H9 (cell line): ENCODE measurements around the gene KANK2. TPM values are rescaled to one million over a fixed set of nuclear protein-coding genes. Genes with fewer than 3 reads are reported as not detected.

Experiments
- DNase-seq: peaks from one replicate; pipeline ENCODE4 v3.0.0-alpha.2; 2017
- H2AFZ ChIP-seq: one replicate; pipeline ENCODE4 v1.6.1; 2013; ENCODE audit warnings: mild to moderate bottlenecking, low read length, control low read depth, moderate library complexity
- H2AK5ac ChIP-seq: 2 replicates; pipeline ENCODE4 v1.6.1; 2013; ENCODE audit warnings: low read length, control low read depth, mixed read lengths; ENCODE audit not compliant: insufficient read length
- H2BK120ac ChIP-seq: one replicate; pipeline ENCODE4 v1.6.1; 2013; ENCODE audit warnings: low read depth, mild to moderate bottlenecking, low read length, control low read depth, inconsistent platforms; ENCODE audit not compliant: poor library complexity, severe bottlenecking
- H2BK12ac ChIP-seq: 2 replicates; pipeline ENCODE4 v1.6.1; 2013; ENCODE audit warnings: low read length, control low read depth, mixed read lengths, low read depth; ENCODE audit not compliant: insufficient read length
- H2BK15ac ChIP-seq: 2 replicates; pipeline ENCODE4 v1.6.1; 2013; ENCODE audit warnings: low read depth, low read length, control low read depth
- H2BK20ac ChIP-seq: one replicate; pipeline ENCODE4 v1.6.1; 2013; ENCODE audit warnings: low read depth, mild to moderate bottlenecking, low read length, control low read depth, inconsistent platforms; ENCODE audit not compliant: poor library complexity, severe bottlenecking
- H2BK5ac ChIP-seq: 2 replicates; pipeline ENCODE4 v1.6.1; 2013; ENCODE audit warnings: low read length, control low read depth, mixed read lengths; ENCODE audit not compliant: insufficient read length
- H3K14ac ChIP-seq: 2 replicates; pipeline ENCODE4 v1.6.1; 2013; ENCODE audit warnings: low read length, control low read depth; ENCODE audit not compliant: insufficient read depth
- H3K18ac ChIP-seq: 2 replicates; pipeline ENCODE4 v1.6.1; 2013; ENCODE audit warnings: low read depth, mild to moderate bottlenecking, mixed read lengths, low read length, control low read depth; ENCODE audit not compliant: insufficient read length
- H3K23ac ChIP-seq: 2 replicates; pipeline ENCODE4 v1.6.1; 2013; ENCODE audit warnings: low read length, control low read depth, mixed read lengths, low read depth; ENCODE audit not compliant: insufficient read length
- H3K23me2 ChIP-seq: 2 replicates; pipeline ENCODE4 v1.6.1; 2013; ENCODE audit warnings: low read depth, mild to moderate bottlenecking, mixed read lengths, low read length, control low read depth; ENCODE audit not compliant: insufficient read length, poor library complexity, severe bottlenecking
- H3K27ac ChIP-seq: 2 replicates; pipeline ENCODE4 v1.5.1; 2013; ENCODE audit warnings: low read length, control low read depth, mixed read lengths, low read depth; ENCODE audit not compliant: insufficient read length
- H3K27me3 ChIP-seq: 2 replicates; pipeline ENCODE4 v1.6.1; 2013; ENCODE audit warnings: low read length, control low read depth, inconsistent platforms; ENCODE audit not compliant: insufficient read depth
- H3K4ac ChIP-seq: 2 replicates; pipeline ENCODE4 v1.6.1; 2013; ENCODE audit warnings: low read depth, mild to moderate bottlenecking, control low read depth, inconsistent platforms, low read length, moderate library complexity
- H3K4me1 ChIP-seq: 2 replicates; pipeline ENCODE4 v1.6.1; 2013; ENCODE audit warnings: low read length, control low read depth, inconsistent platforms; ENCODE audit not compliant: insufficient read depth
- H3K4me2 ChIP-seq: 2 replicates; pipeline ENCODE4 v1.6.1; 2013; ENCODE audit warnings: low read length, control low read depth, mixed read lengths; ENCODE audit not compliant: insufficient read length, insufficient read depth
- H3K56ac ChIP-seq: 2 replicates; pipeline ENCODE4 v1.6.1; 2013; ENCODE audit warnings: low read depth, mild to moderate bottlenecking, mixed read lengths, low read length, control low read depth; ENCODE audit not compliant: insufficient read length
- H3K79me1 ChIP-seq: 2 replicates; pipeline ENCODE4 v1.6.1; 2013; ENCODE audit warnings: low read depth, mild to moderate bottlenecking, moderate library complexity, low read length, control low read depth, inconsistent platforms; ENCODE audit not compliant: insufficient read depth, poor library complexity, severe bottlenecking
- H3K79me2 ChIP-seq: 2 replicates; pipeline ENCODE4 v1.6.1; 2013; ENCODE audit warnings: low read length, control low read depth, inconsistent platforms; ENCODE audit not compliant: insufficient read depth
- H3K9ac ChIP-seq: 2 replicates; pipeline ENCODE4 v1.6.1; 2013; ENCODE audit warnings: low read length, control low read depth, mixed read lengths; ENCODE audit not compliant: insufficient read length; ENCODE audit errors: extremely low read depth
- H3K9me3 ChIP-seq: one replicate; pipeline ENCODE4 v1.6.1; 2013; ENCODE audit warnings: low read depth, low read length, inconsistent platforms; ENCODE audit not compliant: control insufficient read depth
- H3T11ph ChIP-seq: one replicate; pipeline ENCODE4 v1.6.1; 2013; ENCODE audit warnings: mild to moderate bottlenecking, low read length, control low read depth, inconsistent platforms
- H4K20me1 ChIP-seq: one replicate; pipeline ENCODE4 v1.6.1; 2013; ENCODE audit not compliant: control insufficient read depth, insufficient read length, insufficient read depth
- H4K5ac ChIP-seq: 2 replicates; pipeline ENCODE4 v1.6.1; 2013; ENCODE audit warnings: low read depth, mild to moderate bottlenecking, mixed read lengths, low read length, control low read depth; ENCODE audit not compliant: insufficient read length
- H4K8ac ChIP-seq: replicated peaks from 2 replicates; pipeline ENCODE4 v1.6.1; 2013; ENCODE audit warnings: low read length, control low read depth, mixed read lengths, low read depth; ENCODE audit not compliant: insufficient read length
- H4K91ac ChIP-seq: 2 replicates; pipeline ENCODE4 v1.6.1; 2013; ENCODE audit warnings: low read depth, mild to moderate bottlenecking, moderate library complexity, mixed read lengths, low read length, control low read depth; ENCODE audit not compliant: insufficient read length
- H3K27ac Mint-ChIP-seq, 3 experiments: 2 replicates in 2 of 3; 3 replicates in 1 of 3; pipeline ENCODE4 v1.8.0; 2020 to 2021; ENCODE audit warnings: mixed read lengths in 3 of 3, mild to moderate bottlenecking in 1 of 3, moderate library complexity in 1 of 3
- H3K27me3 Mint-ChIP-seq: 2 replicates; pipeline ENCODE4 v1.8.0; 2021; ENCODE audit warnings: low read depth, mild to moderate bottlenecking, moderate library complexity, mixed read lengths
- H3K36me3 Mint-ChIP-seq, 3 experiments: 2 replicates in 2 of 3; 3 replicates in 1 of 3; pipeline ENCODE4 v1.8.0; 2020 to 2021; ENCODE audit warnings: low read depth in 3 of 3, mixed read lengths in 3 of 3; ENCODE audit not compliant: insufficient read depth in 1 of 3
- H3K4me1 Mint-ChIP-seq, 2 experiments: 2 replicates each; pipeline ENCODE4 v1.8.0; 2020; ENCODE audit warnings: mixed read lengths in 2 of 2
- H3K4me3 Mint-ChIP-seq, 2 experiments: 2 replicates in 1 of 2; 3 replicates in 1 of 2; pipeline ENCODE4 v1.8.0; 2020 to 2021; ENCODE audit warnings: mild to moderate bottlenecking in 2 of 2, mixed read lengths in 2 of 2, moderate library complexity in 1 of 2
- H3K9me3 Mint-ChIP-seq, 2 experiments: 2 replicates in 1 of 2; 3 replicates in 1 of 2; pipeline ENCODE4 v1.8.0; 2020; ENCODE audit warnings: mild to moderate bottlenecking in 2 of 2, mixed read lengths in 2 of 2, moderate library complexity in 1 of 2
- CTCF ChIP-seq: fragments of 200-600 bp; sonication (generic); conservative IDR thresholded peaks from 3 replicates; pipeline ENCODE4 v1.8.0; 2021; ENCODE audit warnings: antibody characterized with exemption, mild to moderate bottlenecking
- WGBS: extraction: QIAGEN DNeasy Blood & Tissue Kit; methylation state at CpG from one replicate; pipeline ENCODE4 v1.1.7; 2013; ENCODE audit warnings: missing lambda C conversion rate, low lambda C conversion rate, mixed read lengths; ENCODE audit not compliant: insufficient read length; ENCODE audit errors: extremely low coverage; 5-methylcytosine and 5-hydroxymethylcytosine counted together
- total RNA-seq: library from RNA; stranded (reverse); gene quantifications from 2 replicates; pipeline ENCODE4 v1.2.1, GENCODE V29; 2021

The KANK2 gene
- total RNA-seq, 1 experiment from 2014 or later, result 42.0 TPM

GRCh38 chr19:11165486-11166030 lies 31.8 kb downstream of the KANK2 start:
- Histone ChIP-seq H4K91ac (no peak overlapping the region), H2BK12ac (no peak overlapping the region), H4K20me1 (no peaks in the 10 kb centered on the region), H3K56ac (no peak overlapping the region), H3K9me3 (no peaks in the 10 kb centered on the region), H2BK120ac (no peak overlapping the region), H3K4me2 (no peak overlapping the region), H4K5ac (no peak overlapping the region), H3K23me2 (no peaks in the 10 kb centered on the region), H3T11ph (no peak overlapping the region), H2AFZ (no peak overlapping the region), H3K9ac (no peak overlapping the region), H2AK5ac (no peak overlapping the region), H3K27me3 (no peaks in the 10 kb centered on the region), H2BK15ac (no peak overlapping the region), H3K14ac (no peak overlapping the region), H3K18ac (no peak overlapping the region), H2BK20ac (no peak overlapping the region), H3K23ac (no peak overlapping the region), H4K8ac (no peak overlapping the region), H2BK5ac (no peak overlapping the region), H3K4ac (no peak overlapping the region), H3K79me2 (no peaks in the 10 kb centered on the region), H3K79me1 (no peaks in the 10 kb centered on the region), H3K4me1 (no peaks in the 10 kb centered on the region), H3K27ac (no peak overlapping the region)
- Mint-ChIP-seq H3K9me3 (no peaks in the 10 kb centered on the region), H3K27ac (peak overlapping the region in 1 of 3 experiments; percentile 47; a peak in 2 of 7 replicates), H3K36me3 (peaks cover 12 to 41% (median 36%) of the 10 kb centered on the region in 3 experiments), H3K4me3 (no peak overlapping the region), H3K4me1 (no peaks in the 10 kb centered on the region), H3K27me3 (no peaks in the 10 kb centered on the region)
- no CpG with 5 or more reads among the region's 13 CpGs for WGBS
- TF ChIP-seq CTCF, result no peak
- no peak for DNase-seq
